HepG2 (cell line): ENCODE measurements around the gene SNX10. TPM values are rescaled to one million over a fixed set of nuclear protein-coding genes. Genes with fewer than 3 reads are reported as not detected.

Experiments
- ATAC-seq: fragments of 200-7000 bp; cut with Tn5 transposase; 3 replicates; pipeline ENCODE4 v1.9.1; 2020; ENCODE audit warnings: mild to moderate bottlenecking, moderate library complexity
- BruUV-seq: library from RNA; stranded (reverse); fragments of 400-500 nt; replicated peaks from 2 replicates; lab custom pipeline; 2021; lab: Mats Ljungman, UMichigan
- CTCF ChIA-PET: fragments of 300-600 bp; formaldehyde crosslinking; extraction: SDS; loops from one replicate; lab custom pipeline; 2021; ENCODE audit warnings: low total read pairs, inconsistent platforms, low intra/inter-chr PET ratio; lab: Yijun Ruan, JAX
- POLR2A ChIA-PET: fragments of 350-600 bp; sonication (Branson Sonifier 250); formaldehyde crosslinking; loops from one replicate; lab custom pipeline; 2020; ENCODE audit warnings: antibody characterized with exemption, inconsistent platforms; lab: Yijun Ruan, JAX
- DNase-seq: peaks from one replicate; pipeline ENCODE4 v3.0.0-alpha.2; 2015; ENCODE audit warnings: low spot score
- FAIRE-seq: peaks from 3 replicates; lab custom pipeline; 2011; peaks lifted over from hg19 to GRCh38; lab: Jason Lieb, UNC
- H2AFZ ChIP-seq: one replicate; pipeline ENCODE4 v1.6.1; 2011; ENCODE audit warnings: low read length, inconsistent platforms
- H3K27ac ChIP-seq: fragments of 300-600 bp; 3 replicates; pipeline ENCODE4 v1.8.0; 2011; ENCODE audit warnings: mixed run types, mild to moderate bottlenecking, mixed read lengths, low read length, inconsistent platforms; ENCODE audit not compliant: insufficient read depth; ENCODE audit errors: extremely low read length
- H3K27me3 ChIP-seq, 2 experiments: fragments of 200-600 bp in 1 of 2; 2 replicates in 1 of 2; 3 replicates in 1 of 2; pipeline versions ENCODE4 v1.6.0 to v1.8.0; 2011; ENCODE audit warnings: low read length in 2 of 2, mild to moderate bottlenecking in 2 of 2, moderate library complexity in 2 of 2, inconsistent platforms in 1 of 2; ENCODE audit not compliant: insufficient read depth in 2 of 2, control insufficient read depth in 1 of 2
- H3K36me3 ChIP-seq, 2 experiments: fragments of 200-600 bp in 1 of 2; replicated peaks in 1 of 2; 2 replicates in 1 of 2; 3 replicates in 1 of 2; pipeline versions ENCODE4 v1.5.1 to v1.8.0; 2011; ENCODE audit warnings: low read length in 2 of 2, inconsistent platforms in 1 of 2; ENCODE audit not compliant: insufficient read depth in 2 of 2, control insufficient read depth in 1 of 2
- H3K4me1 ChIP-seq: 2 replicates; pipeline ENCODE4 v1.5.1; 2012; ENCODE audit warnings: low read length, inconsistent platforms; ENCODE audit not compliant: insufficient read depth
- H3K4me2 ChIP-seq: 2 replicates; pipeline ENCODE4 v1.6.0; 2011; ENCODE audit warnings: low read depth, low read length, inconsistent platforms
- H3K4me3 ChIP-seq, 3 experiments: fragments of 200-600 bp in 1 of 3; sonication (generic), shearing (Covaris generic) in 1 of 3; replicated peaks in 1 of 3; 2 replicates each; pipeline ENCODE4 v1.5.1; 2011 to 2016; ENCODE audit warnings: low read length in 3 of 3, inconsistent platforms in 2 of 3, low read depth in 2 of 3, mild to moderate bottlenecking in 2 of 3, control low read depth in 1 of 3, mixed read lengths in 1 of 3; ENCODE audit not compliant: insufficient read depth in 1 of 3
- H3K79me2 ChIP-seq: one replicate; pipeline ENCODE4 v1.6.1; 2011; ENCODE audit warnings: low read length, inconsistent platforms; ENCODE audit not compliant: insufficient read depth
- H3K9ac ChIP-seq: 2 replicates; pipeline ENCODE4 v1.6.0; 2011; ENCODE audit warnings: mild to moderate bottlenecking, low read depth, low read length, inconsistent platforms; ENCODE audit not compliant: insufficient read depth
- H3K9me3 ChIP-seq: 2 replicates; pipeline ENCODE4 v1.5.1; 2012; ENCODE audit warnings: mild to moderate bottlenecking, low read length
- H4K20me1 ChIP-seq: 2 replicates; pipeline ENCODE4 v1.6.0; 2011; ENCODE audit warnings: inconsistent platforms, mild to moderate bottlenecking, low read length, moderate library complexity; ENCODE audit not compliant: insufficient read depth
- ADNP ChIP-seq: sonication (generic); formaldehyde crosslinking; IDR thresholded peaks from 2 replicates; pipeline ENCODE4 v1.4.0; 2020; ENCODE audit warnings: missing genetic modification reagents
- RARG ChIP-seq: sonication (generic); formaldehyde crosslinking; IDR thresholded peaks from 2 replicates; pipeline ENCODE4 v1.4.0; 2020; ENCODE audit warnings: low read depth, mild to moderate bottlenecking, missing genetic modification reagents
- SALL2 ChIP-seq: sonication (generic); formaldehyde crosslinking; IDR thresholded peaks from 2 replicates; pipeline ENCODE4 v1.8.1; 2023; ENCODE audit warnings: mild to moderate bottlenecking, missing genetic modification reagents, inconsistent platforms
- TCF7L2 ChIP-seq: IDR thresholded peaks from 2 replicates; pipeline ENCODE4 v1.6.1; 2011; ENCODE audit warnings: mild to moderate bottlenecking, low read depth, low read length, moderate library complexity
- WGBS: methylation state at CpG from one replicate; pipeline ENCODE4 v1.1.6; 2017; ENCODE audit warnings: low lambda C conversion rate; 5-methylcytosine and 5-hydroxymethylcytosine counted together
- in situ Hi-C: cut with HindIII; loops from 2 replicates; pipeline ENCODE4 v1.10.0; 2017; ENCODE audit warnings: low pct_unique_long_range_greater_than_20kb; ENCODE audit not compliant: extremely low pct_ligation_motif_present
- intact Hi-C: fragments of 100-400 bp; cut with micrococcal nuclease; formaldehyde crosslinking; loops from one replicate; pipeline ENCODE4 v1.10.0; 2022; ENCODE audit not compliant: unreplicated experiment
- polyA plus RNA-seq, 8 experiments: library from polyadenylated mRNA; depleted of rRNA in 3 of 8; stranded (reverse) in 7 of 8; unstranded in 1 of 8; fragments of >200 nt; fragmentation: Illumina TruSeq in 4 of 8; extraction: Trizol in 4 of 8; gene quantifications; 2 replicates each; pipeline versions ENCODE4 v1.2.1 to v1.2.3, GENCODE V29; 2011 to 2016; ENCODE audit warnings: low read depth in 4 of 8, missing spikeins in 1 of 8, mixed read lengths in 1 of 8; ENCODE audit not compliant: insufficient read depth in 1 of 8
- total RNA-seq, 5 experiments: library from RNA; depleted of rRNA; stranded (reverse); fragments of >200 nt; fragmentation: Illumina TruSeq; extraction: Trizol; gene quantifications; 2 replicates each; pipeline ENCODE4 v1.2.3, GENCODE V29; 2016; ENCODE audit warnings: low read depth in 1 of 5
- TF ChIP-seq, protein P1 (sequence below), 2 experiments: sonication (generic) in 1 of 2; formaldehyde crosslinking in 1 of 2; IDR thresholded peaks; 2 replicates each; pipeline versions ENCODE4 v1.4.0 to v1.6.1; 2018 to 2020; ENCODE audit warnings: missing genetic modification reagents in 2 of 2, borderline replicate concordance in 1 of 2, low read depth in 1 of 2, mild to moderate bottlenecking in 1 of 2, missing biosample characterization in 1 of 2

Gene SNX10
- total and polyA plus RNA-seq, 2 of the 13 experiments (the other 11 are each of a cell fraction or from before 2014, with no cell fraction given) = 26.0 to 27.6 TPM

DNA sequence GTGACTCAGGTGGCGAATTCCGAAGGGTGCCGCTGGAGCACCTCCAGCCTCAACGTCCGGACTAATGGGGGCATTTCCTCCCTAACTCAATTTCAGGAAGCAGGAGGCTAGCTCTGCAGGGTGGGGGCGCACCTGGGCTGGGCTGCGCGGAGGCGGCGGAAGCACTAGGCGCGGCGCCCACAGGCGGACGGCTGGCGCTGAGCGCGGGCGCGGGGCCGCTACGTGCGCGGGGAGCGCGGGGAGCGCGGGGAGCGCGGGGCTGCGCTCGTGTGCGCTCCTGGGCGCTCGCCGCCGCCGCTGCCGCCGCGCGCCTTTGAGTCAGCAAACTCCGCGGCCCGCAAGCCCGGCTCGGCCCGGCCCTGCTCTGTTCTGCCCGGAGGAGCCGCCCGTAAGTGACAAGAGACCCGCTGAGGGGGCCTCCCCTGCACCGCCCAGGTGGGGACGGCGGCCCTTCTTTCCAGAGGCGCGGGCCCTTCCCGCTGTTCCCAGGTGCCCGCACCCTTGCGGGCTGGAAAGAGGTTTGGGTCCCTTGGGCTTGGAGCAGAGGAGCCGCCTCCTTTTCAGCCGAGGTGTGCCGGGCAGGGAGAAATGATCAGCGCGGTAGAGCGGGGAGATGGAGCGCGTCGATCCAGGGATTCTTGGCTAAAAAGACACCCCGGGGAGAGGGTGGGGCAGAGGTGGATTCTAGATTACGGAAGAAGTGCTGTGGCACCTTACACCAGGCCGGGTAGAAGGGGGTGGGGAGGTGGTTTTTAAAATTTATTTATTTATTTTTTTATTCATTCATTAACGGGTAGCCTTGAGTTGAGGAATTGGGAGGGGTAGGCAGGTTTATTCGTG, at the start of gene SNX10 (continued):
- TF ChIP-seq, protein P1, sequence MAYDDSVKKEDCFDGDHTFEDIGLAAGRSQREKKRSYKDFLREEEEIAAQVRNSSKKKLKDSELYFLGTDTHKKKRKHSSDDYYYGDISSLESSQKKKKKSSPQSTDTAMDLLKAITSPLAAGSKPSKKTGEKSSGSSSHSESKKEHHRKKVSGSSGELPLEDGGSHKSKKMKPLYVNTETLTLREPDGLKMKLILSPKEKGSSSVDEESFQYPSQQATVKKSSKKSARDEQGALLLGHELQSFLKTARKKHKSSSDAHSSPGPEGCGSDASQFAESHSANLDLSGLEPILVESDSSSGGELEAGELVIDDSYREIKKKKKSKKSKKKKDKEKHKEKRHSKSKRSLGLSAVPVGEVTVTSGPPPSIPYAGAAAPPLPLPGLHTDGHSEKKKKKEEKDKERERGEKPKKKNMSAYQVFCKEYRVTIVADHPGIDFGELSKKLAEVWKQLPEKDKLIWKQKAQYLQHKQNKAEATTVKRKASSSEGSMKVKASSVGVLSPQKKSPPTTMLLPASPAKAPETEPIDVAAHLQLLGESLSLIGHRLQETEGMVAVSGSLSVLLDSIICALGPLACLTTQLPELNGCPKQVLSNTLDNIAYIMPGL (CRISPR knock-in tag; IDR thresholded peaks at IDR 0.05; ENCODE audit: borderline replicate concordance in 1 of 2, low read depth in 1 of 2) = peak; percentile 88 to 92
- no peak for TF ChIP-seq ADNP
- no peak for TF ChIP-seq TCF7L2
- TF ChIP-seq SALL2 (CRISPR knock-in tag) = peak; percentile 74; the same call in 1 of the 2 replicates

GRCh38 chr7:26245150-26245549, 46.5 kb upstream of the SNX10 start:
- Histone ChIP-seq H3K27ac (no peak overlapping the region), H3K4me3 (no peak overlapping the region), H3K9ac (no peak overlapping the region), H3K4me1 (no peaks in the 10 kb centered on the region), H3K4me2 (no peak overlapping the region), H3K9me3 (no peaks in the 10 kb centered on the region), H3K27me3 (peaks cover 1 to 28% of the 10 kb centered on the region in 2 experiments; a peak in 3 of 5 replicates), H2AFZ (no peak overlapping the region), H4K20me1 (no peaks in the 10 kb centered on the region), H3K79me2 (no peaks in the 10 kb centered on the region), H3K36me3 (no peaks in the 10 kb centered on the region)
- POLR2A ChIA-PET = no interaction called here
- no TSS peak for BruUV-seq
- FAIRE-seq (no peak), DNase-seq (no peak), ATAC-seq (no peak)
- CTCF ChIA-PET = no interaction called here
- intact Hi-C loops (no loop called here), in situ Hi-C loops (no loop called here)
- TF ChIP-seq RARG (CRISPR knock-in tag) = no peak
- 69% methylated on average over 8 of the region's 13 CpGs for WGBS
